Astrocyte of the cerebellum (primary cell): Measurements from ENCODE around the gene NPBWR2.

Experiments used
- DNase-seq: peaks from one replicate; pipeline ENCODE4 v3.0.0-alpha.2; 2011; ENCODE audit warnings: low read depth
- H3K4me3 ChIP-seq: 2 replicates; pipeline ENCODE4 v1.5.1; 2011; ENCODE audit warnings: mild to moderate bottlenecking, low read depth, low read length, moderate library complexity
- CTCF ChIP-seq: IDR thresholded peaks from 2 replicates; pipeline ENCODE4 v1.5.1; 2012; ENCODE audit warnings: low read length, low read depth, moderate library complexity, mild to moderate bottlenecking; ENCODE audit errors: missing control alignments
- in situ Hi-C: cut with HindIII; loops from 2 replicates; pipeline ENCODE4 v1.10.0; 2017; ENCODE audit warnings: low sequenced_read_pairs

The NPBWR2 gene

GRCh38 chr20:64148581-64148980 lies 41.2 kb upstream of the NPBWR2 start:
- in situ Hi-C loops: no loop called here

GRCh38 chr20:64146936-64147477 lies 39.6 kb upstream of the NPBWR2 start:
- TF ChIP-seq CTCF: no peak
- in situ Hi-C loops: no loop called here
- no peak overlapping the region for H3K4me3 ChIP-seq
- DNase-seq: no peak

More at GRCh38 chr20:64148581-64148980, 41.2 kb upstream of the NPBWR2 start:
- no peak for DNase-seq
- no peak for TF ChIP-seq CTCF
- H3K4me3 ChIP-seq: no peak overlapping the region

- no peak for TF ChIP-seq CTCF
- no peak for DNase-seq
- no peak overlapping the region for H3K4me3 ChIP-seq
- in situ Hi-C loops: no loop called here
Measured at GRCh38 chr20:64146301-64146935, 39.1 kb upstream of the NPBWR2 start.

- no peak for DNase-seq
- no peak overlapping the region for H3K4me3 ChIP-seq
- no peak for TF ChIP-seq CTCF
- in situ Hi-C loops: no loop called here
Measured at GRCh38 chr20:64145458-64146300, 38.3 kb upstream of the NPBWR2 start.

- no peak overlapping the region for H3K4me3 ChIP-seq
- no peak for TF ChIP-seq CTCF
- in situ Hi-C loops: no loop called here
- DNase-seq: no peak
Measured at GRCh38 chr20:64144144-64144912, 37.0 kb upstream of the NPBWR2 start.
